ENCODE data around the gene ESF1.

Gene ESF1, protein sequence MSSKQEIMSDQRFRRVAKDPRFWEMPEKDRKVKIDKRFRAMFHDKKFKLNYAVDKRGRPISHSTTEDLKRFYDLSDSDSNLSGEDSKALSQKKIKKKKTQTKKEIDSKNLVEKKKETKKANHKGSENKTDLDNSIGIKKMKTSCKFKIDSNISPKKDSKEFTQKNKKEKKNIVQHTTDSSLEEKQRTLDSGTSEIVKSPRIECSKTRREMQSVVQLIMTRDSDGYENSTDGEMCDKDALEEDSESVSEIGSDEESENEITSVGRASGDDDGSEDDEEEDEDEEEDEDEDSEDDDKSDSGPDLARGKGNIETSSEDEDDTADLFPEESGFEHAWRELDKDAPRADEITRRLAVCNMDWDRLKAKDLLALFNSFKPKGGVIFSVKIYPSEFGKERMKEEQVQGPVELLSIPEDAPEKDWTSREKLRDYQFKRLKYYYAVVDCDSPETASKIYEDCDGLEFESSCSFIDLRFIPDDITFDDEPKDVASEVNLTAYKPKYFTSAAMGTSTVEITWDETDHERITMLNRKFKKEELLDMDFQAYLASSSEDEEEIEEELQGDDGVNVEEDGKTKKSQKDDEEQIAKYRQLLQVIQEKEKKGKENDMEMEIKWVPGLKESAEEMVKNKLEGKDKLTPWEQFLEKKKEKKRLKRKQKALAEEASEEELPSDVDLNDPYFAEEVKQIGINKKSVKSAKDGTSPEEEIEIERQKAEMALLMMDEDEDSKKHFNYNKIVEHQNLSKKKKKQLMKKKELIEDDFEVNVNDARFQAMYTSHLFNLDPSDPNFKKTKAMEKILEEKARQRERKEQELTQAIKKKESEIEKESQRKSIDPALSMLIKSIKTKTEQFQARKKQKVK

DNA sequence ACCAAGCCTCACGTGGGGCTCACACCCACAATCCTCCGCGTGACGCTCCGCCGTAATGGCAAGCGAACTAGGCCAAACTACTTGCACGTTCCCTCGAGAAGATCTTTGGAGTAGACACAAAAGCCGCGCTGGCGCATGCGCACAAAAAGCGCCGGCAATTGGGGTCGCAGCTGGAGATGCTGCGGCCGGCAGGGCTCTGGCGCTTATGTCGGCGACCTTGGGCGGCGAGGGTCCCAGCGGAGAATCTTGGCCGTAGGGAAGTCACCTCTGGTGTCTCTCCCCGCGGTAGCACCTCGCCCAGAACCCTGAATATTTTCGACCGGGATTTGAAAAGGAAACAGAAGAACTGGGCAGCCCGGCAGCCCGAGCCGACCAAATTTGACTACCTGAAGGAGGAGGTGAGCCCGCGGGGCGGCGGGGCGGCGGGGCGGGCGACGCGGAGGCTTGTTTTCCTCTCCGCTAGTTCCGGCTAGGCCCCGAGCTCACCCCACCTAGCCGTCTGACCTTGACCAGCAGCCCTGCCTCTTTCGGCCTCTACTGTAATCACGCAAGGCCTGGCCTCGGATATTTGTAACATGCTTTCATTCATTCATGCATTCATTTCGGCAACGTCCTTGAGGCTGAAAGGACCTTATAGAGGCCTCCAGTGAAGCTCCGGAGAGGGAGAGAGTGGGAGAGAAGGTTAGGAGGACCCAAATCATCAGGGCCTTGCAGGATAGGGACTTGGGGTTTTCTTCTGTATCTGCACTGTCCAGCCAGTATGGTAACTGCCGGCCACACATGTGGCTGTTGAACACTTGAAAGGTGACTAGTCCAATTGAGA is at the start of gene ESF1, which contains the start of gene NDUFAF5:
TSS of gene ESF1 (minus strand) at position 27 of the 823 bp plus-strand sequence. CDS start 1,779 bp downstream, outside the sequence.
TSS of gene NDUFAF5 (plus strand) at position 136 of the 823 bp plus-strand sequence. CDS start at position 177, 41 bp downstream.
- DNase-seq: peak; percentile 92

GRCh38 chr20:13831476-13831875 is 46.8 kb upstream of the ESF1 start:
- no peak for DNase-seq

DNA sequence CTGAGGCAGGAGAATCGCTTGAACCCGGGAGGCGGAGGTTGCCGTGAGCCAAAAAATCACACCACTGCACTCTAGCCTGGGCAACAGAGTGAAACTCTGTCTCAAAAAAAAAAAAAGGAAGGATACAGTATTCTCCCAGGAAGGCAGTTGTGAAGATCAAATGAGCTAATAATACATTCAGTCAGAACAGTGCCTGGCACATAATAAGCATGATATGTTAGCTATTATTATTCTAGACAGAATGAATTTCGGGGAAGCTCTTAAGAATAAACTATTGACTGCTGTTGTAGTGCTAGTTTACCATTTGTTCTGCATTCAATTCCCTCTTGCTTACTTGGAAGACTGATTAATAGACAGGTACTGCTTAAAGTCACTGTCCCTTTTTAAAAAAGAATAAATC is 40.7 kb upstream of the ESF1 start:
- DNase-seq: no peak

DNA sequence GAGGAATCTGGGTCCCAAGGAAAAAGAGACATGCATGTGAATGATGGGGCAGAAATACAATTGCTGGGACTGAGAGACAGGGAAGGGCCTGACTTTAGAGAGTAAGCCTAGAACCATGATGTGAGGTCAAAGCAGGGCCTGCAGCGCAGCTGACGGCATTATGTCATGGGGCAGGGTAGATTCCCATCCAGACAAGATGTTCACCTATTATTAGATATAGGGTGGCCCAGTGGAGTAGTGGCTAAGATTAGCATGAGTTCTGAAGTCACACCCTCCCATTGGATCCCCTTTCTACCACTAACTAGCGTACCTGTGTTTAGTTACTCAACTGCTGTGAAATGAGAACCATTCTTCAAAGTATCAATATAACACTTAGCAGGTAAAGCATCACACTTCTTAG is 39.7 kb upstream of the ESF1 start:
- DNase-seq: no peak

DNA sequence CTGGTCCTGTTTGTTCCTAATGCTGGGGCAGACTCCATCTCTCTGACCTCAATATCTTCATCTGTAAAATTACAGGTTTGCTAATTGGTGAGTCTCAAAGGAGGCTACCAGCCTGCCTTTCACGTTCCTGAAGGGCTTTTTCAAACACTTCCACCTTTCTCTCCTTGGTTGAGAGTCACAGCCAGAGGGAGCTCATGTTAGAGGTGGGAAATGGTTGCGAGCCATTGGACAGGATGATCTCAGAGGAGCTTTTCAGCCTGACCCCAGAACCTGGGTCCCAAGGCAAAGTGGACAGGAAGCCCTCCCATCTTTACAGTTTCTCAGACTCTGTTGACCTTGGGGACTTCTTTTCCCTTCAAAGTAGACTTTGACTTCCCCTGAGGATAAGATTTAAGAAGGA is 37.7 kb upstream of the ESF1 start:
- DNase-seq: no peak

DNA sequence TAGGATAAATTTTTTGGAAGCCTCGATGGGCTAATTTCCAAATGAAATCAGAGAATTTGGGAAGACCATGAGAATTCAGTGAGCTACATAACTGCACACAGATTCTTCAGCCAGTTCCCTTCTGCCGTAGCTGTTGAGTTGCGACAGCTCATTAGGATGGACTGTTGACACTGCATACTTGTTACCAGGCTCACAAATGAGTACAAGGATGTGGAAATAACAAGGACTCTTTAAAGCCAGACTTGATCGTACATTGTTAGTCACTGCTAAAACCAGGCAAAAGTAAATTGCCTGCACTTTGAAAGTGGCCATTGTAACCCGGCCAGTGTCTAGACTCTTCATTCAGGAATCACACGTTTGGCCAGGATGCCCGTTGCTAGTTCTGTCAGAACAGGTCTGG is 37.2 kb upstream of the ESF1 start:
- DNase-seq: no peak

GRCh38 chr20:13819885-13820645 is 35.3 kb upstream of the ESF1 start:
- DNase-seq: peak; percentile 32

GRCh38 chr20:13817342-13817741 is 32.6 kb upstream of the ESF1 start:
- DNase-seq: no peak

DNA sequence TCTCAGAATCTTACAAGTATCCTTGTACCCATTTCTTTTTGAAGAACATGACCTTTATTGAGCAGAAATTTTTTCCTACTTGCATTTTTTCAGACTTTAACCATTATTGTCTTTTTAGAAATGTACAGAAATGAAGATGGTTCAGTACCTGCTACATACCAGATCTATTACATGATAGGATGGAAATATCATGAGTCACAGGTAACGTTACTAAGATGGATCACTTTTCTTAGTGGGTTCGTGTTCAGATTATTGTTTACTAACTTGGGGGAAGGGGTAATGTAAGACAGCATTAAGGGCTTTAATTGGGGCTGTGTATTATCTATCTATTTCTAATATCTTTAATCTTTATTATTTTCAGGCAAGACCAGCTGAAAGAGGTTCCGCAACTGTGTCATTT is 32.0 kb upstream of the ESF1 start:
- DNase-seq: no peak

GRCh38 chr20:13814672-13815071 is 30.0 kb upstream of the ESF1 start:
- DNase-seq: no peak

GRCh38 chr20:13813910-13814309 is 29.2 kb upstream of the ESF1 start:
- no peak for DNase-seq

GRCh38 chr20:13810446-13810845 is 25.7 kb upstream of the ESF1 start:
- no peak for DNase-seq

GRCh38 chr20:13809855-13810254 is 25.1 kb upstream of the ESF1 start:
- DNase-seq: no peak

DNA sequence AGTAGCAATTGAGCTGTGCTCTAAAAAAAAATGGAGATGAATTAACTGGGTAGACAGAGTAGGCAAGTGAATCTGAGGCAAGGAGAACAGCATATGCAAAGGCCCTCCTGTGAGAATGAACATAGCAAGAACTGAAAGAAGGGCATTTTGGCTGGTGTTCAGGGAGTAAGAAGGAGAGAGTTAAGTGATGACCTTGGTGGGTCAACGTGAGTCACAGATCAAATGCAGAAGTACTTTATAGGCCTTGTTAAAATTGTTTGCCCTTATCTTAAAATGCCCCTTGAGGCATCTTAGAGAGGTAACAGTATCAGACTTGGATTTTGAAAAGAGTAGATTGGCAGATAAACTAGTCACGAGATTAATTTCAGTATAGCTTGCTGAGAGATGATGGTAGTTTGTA is 24.7 kb upstream of the ESF1 start:
- DNase-seq: no peak

DNA sequence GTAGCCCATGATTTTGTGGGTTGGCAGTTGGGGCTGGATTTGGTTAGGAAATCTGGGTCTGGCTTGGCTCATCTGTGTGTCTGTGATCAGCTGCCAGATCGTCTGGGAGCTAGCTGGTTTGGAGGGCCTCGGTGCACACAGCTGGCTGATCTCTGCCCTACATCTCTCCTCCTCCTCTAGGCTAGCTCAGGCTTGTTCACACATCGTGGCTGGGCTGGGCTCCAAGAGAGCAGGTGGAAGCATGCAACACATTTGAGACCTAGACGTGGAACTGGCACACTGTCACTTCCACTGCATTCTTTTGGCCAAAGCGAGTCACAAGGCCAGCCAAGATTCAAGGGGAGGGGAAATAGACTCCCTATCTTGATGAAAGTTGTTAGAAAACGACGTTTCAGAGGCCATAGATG is 16.0 kb upstream of the ESF1 start:
- peak; percentile 94 for DNase-seq

- no peak for DNase-seq
Observed at GRCh38 chr20:13799974-13800373, 15.3 kb upstream of the ESF1 start.

GRCh38 chr20:13799040-13799439 is 14.3 kb upstream of the ESF1 start:
- DNase-seq: no peak

DNA sequence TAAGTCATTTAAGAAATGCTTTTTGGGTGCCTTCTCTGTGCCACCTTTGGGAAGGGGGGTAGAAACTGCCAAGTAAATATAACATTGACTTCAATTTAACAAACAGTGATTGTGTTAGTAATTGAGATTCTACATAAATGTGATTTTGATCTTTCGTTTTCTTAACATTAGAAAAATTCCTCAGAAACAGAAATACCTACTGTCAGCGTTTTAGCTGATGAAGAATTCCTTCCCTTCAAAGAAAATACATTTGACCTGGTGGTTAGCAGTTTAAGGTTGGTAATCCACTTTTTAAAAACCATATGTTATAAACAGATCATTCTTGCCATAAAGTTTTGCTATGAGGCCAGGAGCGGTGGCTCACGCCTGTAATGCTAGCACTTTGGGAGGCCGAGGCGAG is 9.9 kb upstream of the ESF1 start:
- no peak for DNase-seq

- no peak for DNase-seq
Observed at GRCh38 chr20:13793001-13793400, 8.3 kb upstream of the ESF1 start.

DNA sequence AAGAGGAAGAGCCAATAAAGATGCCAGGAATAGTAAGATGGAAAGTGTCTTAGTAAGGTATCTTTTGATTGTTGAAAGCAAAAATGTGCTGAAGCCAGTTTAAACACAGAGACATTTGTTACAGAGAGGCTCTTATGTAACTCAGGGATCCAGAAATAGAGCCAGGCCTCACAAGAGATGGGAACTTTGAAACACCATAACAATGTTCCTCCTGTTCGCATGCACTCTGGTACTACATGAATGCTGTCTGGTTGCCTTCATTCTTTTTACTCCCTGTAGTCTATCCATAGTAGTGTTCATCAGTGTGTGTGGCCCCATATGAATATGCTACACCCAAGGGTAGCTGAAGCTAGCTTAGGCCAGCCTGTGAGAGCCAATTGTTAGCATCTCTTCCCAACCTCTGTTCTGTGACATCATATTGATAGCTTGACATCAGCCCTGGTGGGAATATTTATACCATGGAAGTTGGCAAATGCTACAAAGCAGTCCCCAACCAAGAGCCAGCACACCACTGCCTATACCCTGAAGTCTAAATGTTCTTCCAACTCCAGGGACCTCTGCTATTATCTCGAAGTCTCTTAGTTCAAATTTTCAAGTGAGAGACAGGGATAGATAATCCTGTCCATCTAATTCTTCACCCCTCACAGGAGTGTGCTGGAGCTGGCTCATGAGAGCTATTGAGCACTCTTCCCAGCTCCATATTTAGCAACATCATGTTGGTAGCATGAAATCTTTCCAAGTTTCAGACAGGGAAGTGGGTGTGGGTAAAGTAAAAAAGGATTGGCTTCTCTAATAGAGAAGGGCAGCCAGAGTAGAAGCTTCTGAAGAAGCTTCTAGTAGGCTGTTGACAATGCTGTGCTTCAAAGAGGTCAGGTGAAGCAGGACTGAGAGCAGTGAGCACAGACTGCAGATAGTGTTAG is 7.1 kb upstream of the ESF1 start:
- no peak for DNase-seq

GRCh38 chr20:13790708-13791107 is 6.0 kb upstream of the ESF1 start:
- DNase-seq: no peak

Measured in DMS 273 treated with DMSO at 0.1 percent for 48 hours (cell line).